Epidermal melanocyte (primary cell): ENCODE measurements around the gene CRYZ.

Experiments
- DNase-seq: peaks from one replicate; pipeline ENCODE4 v3.0.0; 2011; ENCODE audit warnings: low spot score; ENCODE audit not compliant: insufficient read length

Gene CRYZ

DNA sequence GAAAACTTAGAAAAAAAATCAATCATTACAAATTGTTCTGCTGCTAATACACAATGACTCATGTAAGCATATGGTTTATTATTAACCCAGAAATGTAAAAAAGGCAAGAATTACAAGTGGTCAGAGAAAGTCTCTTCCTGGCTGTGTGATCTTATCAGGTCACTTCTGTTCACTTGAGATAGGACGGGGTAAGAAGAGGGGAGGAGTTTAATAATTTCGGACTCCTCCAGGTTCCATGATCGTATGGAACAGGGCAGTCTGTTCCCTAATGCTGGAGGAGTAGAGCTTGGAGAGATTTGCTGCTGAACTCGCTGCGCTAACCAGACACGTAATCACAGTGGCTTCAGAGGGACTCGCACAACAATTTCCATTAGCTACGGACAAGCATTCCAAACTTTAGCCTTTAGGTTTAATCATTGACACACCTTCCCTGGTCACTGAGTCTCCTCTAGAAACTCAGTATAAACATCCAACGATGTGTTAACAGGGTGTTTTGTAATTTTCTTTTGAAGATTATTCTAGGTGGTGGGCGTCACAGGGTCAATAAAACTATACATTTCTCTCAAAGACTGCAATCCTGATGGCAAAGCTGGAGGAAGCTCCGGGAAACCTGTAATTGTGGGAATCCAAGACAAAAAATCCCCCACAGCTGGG lies 1.3 kb downstream of the CRYZ start:
- DNase-seq, result no peak

GRCh38 chr1:74729741-74730478 lies 2.9 kb downstream of the CRYZ start:
- DNase-seq, result no peak

- DNase-seq, result no peak
These were observed 4.1 kb downstream of the CRYZ start for GRCh38 chr1:74728736-74729135.

- no peak for DNase-seq
These were observed 6.8 kb downstream of the CRYZ start for GRCh38 chr1:74726063-74726462.

- no peak for DNase-seq
These were observed 15.2 kb downstream of the CRYZ start for GRCh38 chr1:74717626-74718025.

DNA sequence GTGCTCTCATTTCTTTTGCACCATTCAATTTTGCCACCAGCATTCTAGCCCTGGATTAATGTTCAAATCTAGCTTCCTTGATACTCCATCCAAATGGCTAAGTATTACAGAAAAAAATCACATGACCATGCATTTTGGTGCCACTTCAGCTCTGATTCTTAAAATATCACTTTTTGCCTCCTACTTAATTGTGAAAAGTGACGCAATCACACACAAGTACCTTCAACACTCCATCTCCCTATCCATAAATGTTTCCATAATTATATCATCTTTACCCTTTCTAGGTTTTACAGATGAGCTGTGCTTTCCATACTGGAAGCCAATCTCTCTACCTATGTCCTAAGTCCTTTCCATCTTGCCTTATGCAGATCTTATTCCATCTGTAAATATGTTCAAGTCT lies 16.0 kb downstream of the CRYZ start:
- DNase-seq, result no peak

- no peak for DNase-seq
These were observed 17.0 kb downstream of the CRYZ start for GRCh38 chr1:74715806-74716205.

DNA sequence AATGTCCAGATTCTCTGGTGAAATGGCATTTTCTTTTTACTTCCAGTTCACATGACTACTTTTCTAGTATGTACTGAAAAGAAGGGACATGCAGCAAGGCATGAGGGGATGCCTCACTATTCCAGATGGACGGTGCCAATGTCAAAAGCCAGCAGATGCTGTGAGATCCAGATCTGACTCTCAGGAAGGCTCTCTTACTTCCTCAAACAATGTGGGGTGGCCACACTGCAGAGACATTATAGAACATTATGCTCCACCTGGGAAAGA lies 17.7 kb downstream of the CRYZ start:
- no peak for DNase-seq

DNA sequence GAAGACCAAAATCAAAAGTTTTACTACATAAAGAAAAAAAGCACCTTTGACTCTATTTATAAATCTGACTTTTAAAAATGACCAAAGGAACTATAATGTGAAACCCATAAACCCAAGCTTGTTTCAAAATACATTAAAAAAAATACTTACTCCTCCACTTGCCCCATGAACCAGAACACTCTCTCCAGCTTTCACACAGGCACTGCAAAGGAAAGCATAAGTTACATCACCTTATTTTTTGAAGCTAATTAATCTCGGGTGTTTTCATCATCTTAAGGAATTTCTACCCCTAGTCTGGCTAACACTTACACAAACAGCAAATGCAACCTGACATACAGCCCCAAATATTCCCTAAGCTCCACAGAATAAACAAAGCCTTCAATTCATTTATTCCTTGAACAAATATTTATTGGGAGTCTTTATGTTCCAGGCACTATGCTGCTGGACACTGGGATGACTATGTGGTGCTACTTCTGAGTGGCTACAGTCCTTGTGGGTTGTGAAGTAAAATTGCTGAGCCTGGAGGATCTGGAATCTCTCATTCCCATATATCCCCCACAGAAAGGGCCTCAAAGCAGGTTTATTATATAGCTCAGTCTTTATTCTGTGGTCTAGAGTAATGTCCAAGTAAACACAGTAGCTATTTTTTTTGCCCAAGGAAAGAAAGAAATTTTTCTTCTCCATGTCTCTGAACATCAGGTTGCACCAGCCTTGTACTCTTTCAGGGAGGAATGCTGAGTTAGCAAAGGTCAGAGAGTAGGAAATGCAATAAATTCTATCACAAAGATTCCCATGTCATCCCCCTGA lies 18.2 kb downstream of the CRYZ start:
- no peak for DNase-seq

DNA sequence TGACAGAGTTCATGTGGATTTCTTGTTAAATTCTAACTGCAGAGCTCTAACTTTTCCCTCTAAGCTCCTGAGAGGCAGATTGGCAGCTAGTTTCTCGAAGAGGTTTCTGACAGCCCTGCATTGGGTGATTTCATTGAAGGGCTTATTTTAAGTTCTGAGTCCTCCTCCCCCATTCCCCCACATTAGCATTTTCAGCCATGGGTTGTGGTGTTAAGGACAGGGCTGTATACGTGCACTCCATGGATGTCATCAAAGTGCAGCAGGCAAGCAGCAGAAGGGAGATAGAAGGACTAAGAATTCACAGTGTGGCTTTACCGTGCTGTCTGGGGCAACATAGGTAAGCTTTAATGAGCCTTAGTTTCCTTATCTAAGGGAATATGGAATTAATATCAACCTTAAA lies 19.0 kb downstream of the CRYZ start:
- no peak for DNase-seq

DNA sequence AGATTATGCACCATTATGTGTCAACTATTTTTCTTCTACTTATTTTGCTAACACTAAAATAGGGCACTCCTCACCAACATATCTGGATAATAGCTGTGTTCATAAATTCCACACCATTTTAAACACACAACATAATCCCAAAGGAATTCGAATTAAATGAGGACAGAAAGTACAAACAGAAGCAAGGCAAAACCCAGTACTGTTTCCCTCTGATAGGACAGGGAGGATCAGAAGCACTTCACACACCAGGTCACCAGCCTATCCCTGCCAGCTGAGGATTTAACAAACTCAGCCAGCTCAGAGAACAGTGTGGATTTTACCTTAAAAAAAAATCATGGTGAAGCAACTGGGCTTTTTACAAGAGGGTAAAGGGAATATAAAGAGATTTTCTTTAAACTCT lies 20.0 kb downstream of the CRYZ start:
- no peak for DNase-seq

- no peak for DNase-seq
These were observed 29.3 kb downstream of the CRYZ start for GRCh38 chr1:74703386-74704182.

- DNase-seq, result no peak
These were observed 33.5 kb downstream of the CRYZ start for GRCh38 chr1:74699331-74699730.

GRCh38 chr1:74697832-74698231 lies 35.0 kb downstream of the CRYZ start:
- no peak for DNase-seq

- no peak for DNase-seq
These were observed 39.4 kb downstream of the CRYZ start for GRCh38 chr1:74693473-74693872.

DNA sequence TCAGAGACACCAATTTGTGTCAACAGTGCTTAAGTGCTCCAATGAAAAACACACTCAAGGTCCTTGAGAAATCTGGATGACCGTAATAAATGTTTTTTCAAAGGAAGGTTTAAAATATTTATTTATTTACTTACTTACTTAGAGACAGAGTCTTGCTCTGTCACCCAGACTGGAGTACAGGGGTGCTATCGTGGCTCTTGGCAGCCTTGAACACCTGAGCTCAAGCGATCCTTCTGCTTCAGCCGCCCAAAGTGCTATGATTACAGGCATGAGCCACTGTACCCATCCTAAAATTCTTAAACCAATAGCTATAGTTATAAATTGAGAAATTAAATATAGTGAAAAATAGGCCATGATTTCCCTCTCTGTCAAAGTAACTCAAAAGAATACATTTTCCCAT lies 41.9 kb downstream of the CRYZ start:
- DNase-seq, result no peak

GRCh38 chr1:74690364-74690696 lies 42.5 kb downstream of the CRYZ start:
- DNase-seq, result no peak

GRCh38 chr1:74689621-74690363 lies 43.1 kb downstream of the CRYZ start:
- no peak for DNase-seq

- DNase-seq, result no peak
These were observed 45.9 kb downstream of the CRYZ start for GRCh38 chr1:74686928-74687327.

DNA sequence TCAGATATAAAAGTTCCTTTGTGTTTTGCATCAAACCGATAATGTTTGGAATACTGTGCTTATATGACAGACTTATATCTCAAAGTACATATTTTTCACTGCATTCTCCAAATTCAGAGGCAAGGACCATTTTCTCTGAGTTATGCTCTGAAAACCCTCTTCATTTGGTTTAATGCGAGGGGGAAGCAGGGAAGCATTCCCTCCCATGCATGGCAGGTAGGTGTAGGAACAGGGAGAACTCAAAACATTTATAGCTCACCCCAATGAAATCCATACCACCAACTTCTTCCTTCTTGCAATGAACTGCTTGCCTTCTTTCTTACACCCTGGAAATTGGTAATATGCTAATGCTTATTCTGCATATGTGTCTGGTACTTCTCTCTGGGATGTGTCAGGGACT lies 48.5 kb downstream of the CRYZ start:
- no peak for DNase-seq

DNA sequence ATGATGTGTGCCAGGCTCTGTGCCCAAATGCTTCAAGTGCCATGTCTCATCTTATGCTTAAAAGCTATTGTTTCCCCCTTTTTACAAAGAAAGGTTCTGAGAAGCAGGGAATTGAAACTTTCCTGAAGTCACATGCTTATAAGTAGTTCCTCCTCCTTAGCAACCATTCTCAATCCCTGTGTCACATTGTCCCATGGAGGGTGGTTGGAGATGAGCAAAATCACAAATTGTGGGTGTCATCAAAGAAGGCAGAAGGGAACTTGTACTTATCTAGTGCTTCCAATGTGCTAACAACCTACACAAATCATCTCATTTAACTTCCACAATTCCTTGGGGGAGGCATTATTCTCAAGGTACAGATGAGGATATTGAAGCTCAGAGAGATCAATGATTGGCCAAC lies 49.2 kb downstream of the CRYZ start:
- no peak for DNase-seq
